GM21717 (cell line): ENCODE results near the gene DDX54.

ENCODE experiments used
- ATAC-seq: cut with Tn5 transposase; IDR thresholded peaks from one replicate; pipeline ENCODE4 v1.9.1; 2021; ENCODE audit warnings: mild to moderate bottlenecking, moderate library complexity; ENCODE audit not compliant: unreplicated experiment

Gene DDX54

GRCh38 chr12:113164014-113164413, 21.3 kb downstream of the DDX54 start:
- no peak for ATAC-seq

DNA sequence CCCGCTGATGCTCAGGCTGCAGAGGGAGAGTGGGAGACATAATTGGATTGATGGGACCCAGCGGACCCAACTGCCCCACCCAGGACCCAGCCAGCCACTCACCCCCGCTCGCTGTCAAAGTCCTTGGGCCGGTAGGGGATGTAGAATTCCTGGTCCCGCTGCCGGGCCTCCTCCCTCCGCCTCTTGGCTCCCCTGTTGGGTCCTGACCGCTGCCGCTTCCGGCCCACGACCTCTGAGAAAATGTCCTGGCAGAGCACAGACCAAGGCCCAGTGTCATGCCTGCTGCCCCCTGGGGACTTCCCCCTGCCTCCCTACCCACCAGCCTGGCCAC, 22.3 kb downstream of the DDX54 start:
- ATAC-seq: no peak

GRCh38 chr12:113162102-113163029, 22.9 kb downstream of the DDX54 start:
- no peak for ATAC-seq

GRCh38 chr12:113161415-113162016, 23.8 kb downstream of the DDX54 start:
- ATAC-seq: no peak

DNA sequence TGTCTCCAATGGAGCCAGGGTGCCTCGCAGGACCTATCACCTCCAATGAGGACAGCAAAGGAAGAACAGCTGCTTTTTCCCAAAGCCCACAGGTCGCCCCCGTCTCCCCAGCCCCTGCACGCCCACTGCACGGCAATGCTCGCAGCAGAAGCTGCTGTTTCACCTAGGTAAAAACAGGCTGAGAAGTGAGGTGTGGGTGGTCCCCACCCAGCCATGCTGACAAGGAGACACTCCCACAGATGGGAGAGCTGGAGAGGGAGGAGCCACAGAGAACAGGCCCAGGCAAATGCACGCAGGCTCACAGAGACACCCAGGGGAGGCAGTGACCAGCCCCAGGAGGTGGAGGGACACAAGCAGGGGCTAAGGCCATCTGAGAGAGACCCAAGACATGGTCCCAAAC, 25.3 kb downstream of the DDX54 start:
- no peak for ATAC-seq

GRCh38 chr12:113158439-113159203, 26.7 kb downstream of the DDX54 start:
- no peak for ATAC-seq

- no peak for ATAC-seq
Measured at GRCh38 chr12:113157218-113157859, 27.9 kb downstream of the DDX54 start.

DNA sequence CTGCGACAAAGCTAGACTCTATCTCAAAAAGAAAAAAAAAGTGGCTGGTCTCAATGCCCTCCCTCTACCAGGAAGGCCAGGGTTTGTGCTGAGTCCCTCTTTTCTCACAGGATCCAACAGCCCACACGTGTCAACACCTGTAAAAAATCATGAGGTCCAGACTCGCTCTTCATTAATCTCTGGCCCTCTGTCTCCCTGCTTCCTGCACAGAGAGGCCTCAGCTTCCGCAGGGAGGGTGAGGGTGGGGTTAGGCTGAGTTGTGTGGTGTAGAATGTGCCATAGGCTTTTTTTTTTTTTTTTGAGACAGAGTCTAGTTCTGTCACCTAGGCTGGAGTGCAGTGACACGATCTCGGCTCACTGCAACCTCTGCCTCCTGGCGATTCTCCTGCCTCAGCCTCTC, 29.6 kb downstream of the DDX54 start:
- ATAC-seq: no peak

- no peak for ATAC-seq
Measured at GRCh38 chr12:113155060-113155459, 30.2 kb downstream of the DDX54 start.

GRCh38 chr12:113154351-113154973, 30.8 kb downstream of the DDX54 start:
- no peak for ATAC-seq

GRCh38 chr12:113152835-113153814, 32.2 kb downstream of the DDX54 start:
- ATAC-seq: no peak

GRCh38 chr12:113152196-113152834, 33.0 kb downstream of the DDX54 start:
- ATAC-seq: no peak

DNA sequence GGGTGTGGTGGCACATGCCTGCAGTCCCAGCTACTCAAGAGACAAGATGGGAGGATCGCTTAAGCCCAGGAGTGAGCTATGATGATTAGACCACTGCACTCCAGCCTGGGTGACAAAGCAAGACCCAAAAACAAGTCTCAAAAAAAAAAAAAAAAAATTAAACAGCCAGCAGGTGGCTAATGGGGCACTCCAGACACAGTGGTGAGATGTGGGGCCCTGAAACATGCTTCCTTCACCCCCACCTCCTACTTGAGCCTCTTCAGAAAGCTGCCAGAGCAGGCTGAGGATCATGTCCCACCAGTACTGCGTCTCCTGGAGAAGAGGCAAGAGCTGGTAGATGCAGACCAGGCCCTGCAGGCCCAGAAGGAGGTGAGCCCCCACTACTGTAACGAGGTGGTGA, 33.6 kb downstream of the DDX54 start:
- no peak for ATAC-seq

DNA sequence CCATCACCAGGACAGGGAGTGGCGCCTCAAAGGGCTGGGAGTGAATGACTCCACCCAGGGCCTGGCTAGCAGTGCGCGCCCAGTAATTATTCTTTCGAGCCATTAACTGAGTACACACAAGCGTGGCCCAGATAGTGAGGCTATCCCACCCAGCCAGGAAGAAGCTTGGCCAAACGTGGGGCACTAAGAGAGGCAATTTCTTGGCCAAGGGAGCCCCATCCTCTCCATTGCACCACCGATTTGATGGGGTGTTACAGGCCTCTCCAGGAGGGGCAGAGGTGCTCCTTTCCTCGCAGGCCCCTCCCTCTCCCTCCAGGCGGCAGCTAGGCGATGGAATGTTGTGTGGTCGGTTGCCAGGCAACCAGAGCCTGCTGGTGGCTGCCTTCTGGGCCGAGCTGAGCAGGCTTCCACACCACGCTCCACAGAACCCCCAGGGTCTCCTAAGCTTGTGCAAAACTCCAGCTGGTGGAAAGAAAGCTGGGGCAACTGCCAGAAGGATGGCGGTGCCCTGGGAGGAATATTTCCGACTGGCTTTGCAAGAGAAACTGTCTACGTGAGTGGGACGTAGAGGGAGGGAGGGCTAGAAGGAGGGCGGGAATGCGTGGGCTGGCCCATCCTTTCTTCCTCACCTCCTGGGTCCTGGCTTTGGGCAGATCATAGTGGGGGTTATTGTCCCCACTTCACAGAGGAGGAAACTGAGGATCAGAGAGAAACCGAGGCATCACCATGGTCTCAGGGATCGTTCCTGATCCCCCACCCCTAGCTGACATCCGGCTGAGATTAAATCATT, 35.7 kb downstream of the DDX54 start, which contains the start of gene CFAP73:
Gene CFAP73 (plus strand): TSS at position 364 of the 790 bp plus-strand sequence. CDS start 134 bp downstream, at position 498.
- ATAC-seq: no peak

GRCh38 chr12:113146999-113147398, 38.3 kb downstream of the DDX54 start:
- no peak for ATAC-seq

- no peak for ATAC-seq
Measured at GRCh38 chr12:113145720-113146551, 39.3 kb downstream of the DDX54 start.

GRCh38 chr12:113144806-113145205, 40.5 kb downstream of the DDX54 start:
- no peak for ATAC-seq
